HEK293T (cell line): ENCODE data around the gene MRPL51.
"Not testable (repeated sequence)": the region's sequence is repeated elsewhere in the genome, so short reads cannot be mapped to it uniquely, and the experiment has no call there.

Experiments used
- CTCF ChIA-PET: fragments of 350-600 bp; formaldehyde crosslinking; extraction: SDS; loops from one replicate; lab custom pipeline; 2021; ENCODE audit warnings: antibody characterized with exemption, inconsistent platforms; lab: Yijun Ruan, JAX
- POLR2A ChIA-PET: fragments of 350-600 bp; formaldehyde crosslinking; extraction: SDS; loops from one replicate; lab custom pipeline; 2020; ENCODE audit warnings: antibody characterized with exemption, inconsistent platforms; lab: Yijun Ruan, JAX
- DNase-seq: peaks from one replicate; pipeline ENCODE4 v3.0.0; 2012; ENCODE audit warnings: mixed read lengths; ENCODE audit errors: extremely low spot score
- ARNT ChIP-seq: fragments of 450-650 bp; IDR thresholded peaks from 2 replicates; pipeline ENCODE4 v1.6.1; 2017; ENCODE audit warnings: mild to moderate bottlenecking
- BHLHE40 ChIP-seq: fragments of 450-650 bp; IDR thresholded peaks from 2 replicates; pipeline ENCODE4 v1.6.1; 2016; ENCODE audit warnings: mild to moderate bottlenecking, moderate library complexity, borderline replicate concordance
- CTBP1 ChIP-seq: fragments of 450-650 bp; IDR thresholded peaks from 2 replicates; pipeline ENCODE4 v1.6.1; 2016; ENCODE audit warnings: borderline replicate concordance
- ELF4 ChIP-seq: fragments of 450-650 bp; IDR thresholded peaks from 2 replicates; pipeline ENCODE4 v1.6.1; 2017; ENCODE audit warnings: antibody characterized with exemption
- FOXA1 ChIP-seq: fragments of 450-650 bp; IDR thresholded peaks from 2 replicates; pipeline ENCODE4 v1.6.1; 2016; ENCODE audit warnings: mild to moderate bottlenecking
- FOXK2 ChIP-seq: fragments of 450-650 bp; IDR thresholded peaks from 2 replicates; pipeline ENCODE4 v1.6.1; 2016; ENCODE audit warnings: mild to moderate bottlenecking
- FOXM1 ChIP-seq: fragments of 450-650 bp; IDR thresholded peaks from 2 replicates; pipeline ENCODE4 v1.6.1; 2017; ENCODE audit warnings: mild to moderate bottlenecking, borderline replicate concordance
- HDGF ChIP-seq: fragments of 450-650 bp; IDR thresholded peaks from 2 replicates; pipeline ENCODE4 v1.6.1; 2017; ENCODE audit warnings: antibody characterized with exemption, borderline replicate concordance
- L3MBTL2 ChIP-seq: fragments of 450-650 bp; conservative IDR thresholded peaks from 2 replicates; pipeline ENCODE4 v1.6.1; 2016; ENCODE audit warnings: mild to moderate bottlenecking
- LEF1 ChIP-seq: fragments of 450-650 bp; IDR thresholded peaks from 2 replicates; pipeline ENCODE4 v1.6.1; 2017; ENCODE audit warnings: mild to moderate bottlenecking, borderline replicate concordance
- NFRKB ChIP-seq: fragments of 450-650 bp; IDR thresholded peaks from 2 replicates; pipeline ENCODE4 v1.6.1; 2016; ENCODE audit warnings: mild to moderate bottlenecking, moderate library complexity
- PKNOX1 ChIP-seq: fragments of 450-650 bp; IDR thresholded peaks from 2 replicates; pipeline ENCODE4 v1.6.1; 2016
- SP1 ChIP-seq: fragments of 450-650 bp; IDR thresholded peaks from 2 replicates; pipeline ENCODE4 v1.6.1; 2017
- SUZ12 ChIP-seq: fragments of 450-650 bp; IDR thresholded peaks from 2 replicates; pipeline ENCODE4 v1.6.1; 2016; ENCODE audit warnings: mild to moderate bottlenecking
- TARDBP ChIP-seq: fragments of 450-650 bp; IDR thresholded peaks from 2 replicates; pipeline ENCODE4 v1.6.1; 2016
- ZNF384 ChIP-seq: fragments of 450-650 bp; IDR thresholded peaks from 2 replicates; pipeline ENCODE4 v1.6.1; 2016

MRPL51 gene

GRCh38 chr12:6507102-6507998, 14.3 kb upstream of the MRPL51 start:
- DNase-seq = no peak
- ChIA-PET CTCF (interaction anchor here (0.9 kb wide), 1 partner anchor 30 kb away, joined by 4 read pairs; no protein-coding TSS in a partner anchor), POLR2A (interaction anchor here (1.0 to 1.1 kb wide), 3 partner anchors 14 to 37 kb away, joined by 3 to 7 read pairs (median 4); partner anchors contain the start of genes GAPDH, MRPL51 and VAMP1)
- TF ChIP-seq ELF4 (no peak), L3MBTL2 (no peak), LEF1 (no peak), SP1 (no peak), FOXK2 (no peak), ZNF384 (no peak), SUZ12 (no peak), NFRKB (no peak), PKNOX1 (no peak), HDGF (no peak)

GRCh38 chr12:6500466-6500865, 7.4 kb upstream of the MRPL51 start:
- POLR2A ChIA-PET = interaction anchor here (0.9 to 1.6 kb wide), 2 partner anchors 32 to 34 kb away, joined by 3 to 4 read pairs; no protein-coding TSS in a partner anchor
- no peak for TF ChIP-seq ELF4
- no peak for TF ChIP-seq TARDBP
- TF ChIP-seq NFRKB = no peak
- no peak for TF ChIP-seq FOXA1
- TF ChIP-seq ARNT = no peak
- no peak for TF ChIP-seq SUZ12
- no peak for TF ChIP-seq L3MBTL2
- no peak for TF ChIP-seq SP1
- no peak for TF ChIP-seq ZNF384
- no peak for TF ChIP-seq HDGF
- TF ChIP-seq FOXK2 = no peak
- no peak for TF ChIP-seq LEF1
- TF ChIP-seq CTBP1 = no peak
- no peak for TF ChIP-seq PKNOX1
- TF ChIP-seq BHLHE40 = no peak
- no peak for DNase-seq
- CTCF ChIA-PET = interaction anchor here (1.5 kb wide), 1 partner anchor 37 kb away, joined by 5 read pairs; no protein-coding TSS in a partner anchor

GRCh38 chr12:6497291-6497690, 4.2 kb upstream of the MRPL51 start:
- ChIA-PET POLR2A (interaction anchor here (5.9 kb wide), 1 partner anchor 38 kb away, joined by 52 read pairs; the partner anchor contains the start of gene GAPDH), CTCF (interaction anchor here (0.6 to 1.0 kb wide), 2 partner anchors 12 to 40 kb away, joined by 3 to 5 read pairs; no protein-coding TSS in a partner anchor)
- not testable (repeated sequence) for DNase-seq

GRCh38 chr12:6494968-6495367, 1.9 kb upstream of the MRPL51 start:
- no peak for DNase-seq
- ChIA-PET CTCF (no interaction called here), POLR2A (interaction anchor here (1.1 to 5.9 kb wide), 6 partner anchors 24 to 114 kb away, joined by 3 to 52 read pairs (median 6); partner anchors contain the start of genes GAPDH and VAMP1)
- TF ChIP-seq ZNF384 = no peak
- TF ChIP-seq SP1 = no peak
- no peak for TF ChIP-seq FOXM1
- TF ChIP-seq FOXK2 = no peak
- TF ChIP-seq TARDBP = no peak
- no peak for TF ChIP-seq SUZ12
- no peak for TF ChIP-seq NFRKB
- no peak for TF ChIP-seq ARNT
- TF ChIP-seq FOXA1 = no peak
- TF ChIP-seq LEF1 = no peak
- TF ChIP-seq BHLHE40 = no peak
- no peak for TF ChIP-seq CTBP1

- ChIA-PET POLR2A (interaction anchor here (1.1 to 5.9 kb wide), 6 partner anchors 24 to 114 kb away, joined by 3 to 52 read pairs (median 6); partner anchors contain the start of genes GAPDH and VAMP1), CTCF (no interaction called here)
- DNase-seq = peak; percentile 12
- no peak for TF ChIP-seq ARNT
- no peak for TF ChIP-seq ZNF384
- no peak for TF ChIP-seq LEF1
- no peak for TF ChIP-seq BHLHE40
- TF ChIP-seq L3MBTL2 = no peak
These were observed 1.2 kb upstream of the MRPL51 start for GRCh38 chr12:6494258-6494743.

- POLR2A ChIA-PET = interaction anchor here (0.6 to 5.9 kb wide), 44 partner anchors 8 to 450 kb away, joined by 3 to 52 read pairs (median 4); partner anchors contain the start of genes C12orf57, COPS7A, GAPDH and NOP2
- CTCF ChIA-PET = interaction anchor here (0.8 kb wide), 1 partner anchor 70 kb away, joined by 3 read pairs; no protein-coding TSS in a partner anchor
- peak; percentile 92 for DNase-seq
- peak; percentile 92 for TF ChIP-seq L3MBTL2
- peak; percentile 78; the same call in 1 of the 2 replicates for TF ChIP-seq TARDBP
- peak; percentile 97 for TF ChIP-seq FOXM1
- no peak for TF ChIP-seq FOXK2
These were observed 615 bp upstream of the MRPL51 start, which contains the start of gene NCAPD2 for GRCh38 chr12:6493497-6494257. Gene NCAPD2 (plus strand): TSS chr12:6494102. CDS start chr12:6495099, 997 bp downstream.

- CTCF ChIA-PET, DNase-seq: not testable (repeated sequence)
- POLR2A ChIA-PET = interaction anchor here (1.4 to 1.7 kb wide), 3 partner anchors 20 to 44 kb away, joined by 4 to 5 read pairs (median 5); partner anchors contain the start of gene GAPDH
These were observed 2.4 kb downstream of the MRPL51 start for GRCh38 chr12:6490673-6491072.
